Adrenal gland (tissue), 12 donors: ENCODE results near the gene SLC12A4. TPM values are rescaled to one million over a fixed set of nuclear protein-coding genes. Genes with fewer than 3 reads are reported as not detected.
A peak's percentile ranks its signal among the peaks of the same experiment; 100 is the strongest.

ENCODE experiments used
- DNase-seq, 7 donors: peaks; one replicate each; pipeline ENCODE4 v3.0.0-alpha.2; 2019 to 2020
- H3K27ac ChIP-seq, 5 donors: fragments of 200-600 bp; sonication (generic) in 4 of 5; 1 replicate in 3 of 5; 2 replicates in 2 of 5; pipeline versions ENCODE4 v1.5.1 to v1.8.0; 2016 to 2020; ENCODE audit warnings: mild to moderate bottlenecking in 1 of 5
- H3K27me3 ChIP-seq: fragments of 200-600 bp; 2 replicates; pipeline ENCODE4 v1.8.0; 2021
- H3K36me3 ChIP-seq, 2 donors: fragments of 200-600 bp; replicated peaks in 1 of 2; 1 replicate in 1 of 2; 2 replicates in 1 of 2; pipeline versions ENCODE4 v1.5.1 to v1.8.0; 2018 to 2022
- H3K4me1 ChIP-seq, 2 donors: fragments of 200-600 bp; replicated peaks in 1 of 2; 1 replicate in 1 of 2; 2 replicates in 1 of 2; pipeline versions ENCODE4 v1.5.1 to v1.8.0; 2018 to 2021
- H3K4me3 ChIP-seq, 4 donors: fragments of 200-600 bp; sonication (generic) in 3 of 4; one replicate each; pipeline ENCODE4 v1.5.1; 2016 to 2018
- H3K9me3 ChIP-seq, 3 donors: fragments of 200-600 bp; sonication (generic) in 1 of 3; replicated peaks in 1 of 3; 1 replicate in 2 of 3; 2 replicates in 1 of 3; pipeline versions ENCODE4 v1.5.1 to v1.8.0; 2016 to 2021
- CTCF ChIP-seq, 6 experiments: fragments of 450-650 bp in 4 of 6; fragments of 200-600 bp in 2 of 6; sonication (generic) in 1 of 6; IDR thresholded peaks; 1 replicate in 5 of 6; 2 replicates in 1 of 6; pipeline versions ENCODE4 v1.5.1 to v1.8.0; 2016 to 2021; ENCODE audit warnings: antibody characterized with exemption in 6 of 6, mild to moderate bottlenecking in 2 of 6, moderate library complexity in 1 of 6
- POLR2A ChIP-seq, 2 donors: fragments of 450-650 bp; IDR thresholded peaks; one replicate each; pipeline ENCODE4 v1.6.1; 2017; ENCODE audit warnings: antibody characterized with exemption in 2 of 2, mild to moderate bottlenecking in 2 of 2, moderate library complexity in 1 of 2
- WGBS, 4 donors: extraction: QIAGEN DNeasy Blood & Tissue Kit in 2 of 4; methylation state at CpG; one replicate each; pipeline versions ENCODE4 v1.1.5 to v1.1.7; 2013 to 2017; 5-methylcytosine and 5-hydroxymethylcytosine counted together
- intact Hi-C, 2 donors: fragments of 100-400 bp; cut with DNase I; formaldehyde crosslinking; loops; one replicate each; pipeline versions ENCODE4 v1.14.1 to v1.15.0; 2022 to 2023
- polyA plus RNA-seq, 3 donors: library from polyadenylated mRNA; stranded (reverse); fragments of 200-250 nt in 2 of 3; fragments of 350-450 nt in 1 of 3; fragmentation: Illumina TruSeq in 1 of 3; extraction: RNeasy Lipid Tissue Mini Kit (QIAGEN cat#74804) in 1 of 3; gene quantifications; one replicate each; pipeline ENCODE4 v1.2.3, GENCODE V29; 2013 to 2014
- total RNA-seq, 9 donors: library from RNA; depleted of rRNA in 4 of 9; stranded (reverse); fragments of >200 nt in 4 of 9; fragments of 120-200 nt in 1 of 9; fragmentation: NEBNext Ultra II Directional in 1 of 9; extraction: Animal tissue kit (Norgen Biotek cat#: 25700) in 1 of 9; gene quantifications; one replicate each; pipeline versions ENCODE4 v1.1.0 to v1.2.4, GENCODE V29; 2013 to 2023
- donor health status: healthy with polysubstance abuse.
- donor health status: Bipolar disorder and iron deficiency.
- donor health status: DM: yes; HTN: yes; CAD: no.
- donor health status: DM: no; HTN: no; CAD: no.
- donor health status: DM: no; HTN: no; CAD: no.
- donor health status: DM: yes; HTN: yes; CAD: no.

Gene SLC12A4
- total and polyA plus RNA-seq, 12 donors = 15.4 to 111 (median 72.7) TPM

- intact Hi-C loops = no loop called here
- Histone ChIP-seq H3K36me3 (peaks cover 0 to 60% of the 10 kb centered on the region in 2 donors), H3K27me3 (no peaks in the 10 kb centered on the region), H3K27ac (peak within 1 kb of the TSS in 4 of 5 donors; percentile 1 to 67 (median 25)), H3K4me1 (peaks cover 0 to 17% of the 10 kb centered on the region in 2 donors), H3K9me3 (no peaks in the 10 kb centered on the region), H3K4me3 (no peak within 1 kb of the TSS)
- peak in 6 of 7 donors; percentile 69 to 80 (median 78) for DNase-seq
- TF ChIP-seq POLR2A (IDR thresholded peaks at IDR 0.05) (peak in 1 of 2 donors; percentile 60), CTCF (IDR thresholded peaks at IDR 0.05) (peak in 1 of 6 experiments; percentile 1)
- 32 to 61% (median 47%) methylated on average over 7 to 23 of the region's 23 CpGs for WGBS, 4 donors
These were observed 24.6 kb downstream of the SLC12A4 start, which contains the start of gene LCAT for GRCh38 chr16:67943619-67944504. Gene LCAT (minus strand): TSS chr16:67944120. CDS start chr16:67944101, 19 bp downstream.

- Histone ChIP-seq H3K27me3 (no peaks in the 10 kb centered on the region), H3K4me1 (peaks cover 0 to 17% of the 10 kb centered on the region in 2 donors), H3K27ac (peak overlapping the region in 2 of 5 donors; percentile 7 to 67), H3K4me3 (no peak overlapping the region), H3K36me3 (peaks cover 0 to 54% of the 10 kb centered on the region in 2 donors), H3K9me3 (no peaks in the 10 kb centered on the region)
- DNase-seq = no peak
- 80 to 83% (median 81%) methylated on average over 1 to 6 of the region's 6 CpGs for WGBS, 4 donors
- intact Hi-C loops = no loop called here
- no peak for TF ChIP-seq POLR2A (IDR thresholded peaks at IDR 0.05)
- no peak for TF ChIP-seq CTCF (IDR thresholded peaks at IDR 0.05)
These were observed 25.2 kb downstream of the SLC12A4 start for GRCh38 chr16:67943256-67943618.

- Histone ChIP-seq H3K27ac (peak overlapping the region in 2 of 5 donors; percentile 30 to 67), H3K36me3 (peaks cover 0 to 48% of the 10 kb centered on the region in 2 donors)
- DNase-seq = no peak
These were observed 25.8 kb downstream of the SLC12A4 start for GRCh38 chr16:67942510-67943255.

More at GRCh38 chr16:67942510-67943255, 25.8 kb downstream of the SLC12A4 start:
- peaks cover 0 to 18% of the 10 kb centered on the region in 2 donors for H3K4me1 ChIP-seq
- H3K9me3 ChIP-seq = no peaks in the 10 kb centered on the region
- WGBS, 4 donors = 73 to 87% (median 82%) methylated on average over 2 to 27 of the region's 27 CpGs
- no peaks in the 10 kb centered on the region for H3K27me3 ChIP-seq
- intact Hi-C loops = no loop called here
- no peak overlapping the region for H3K4me3 ChIP-seq
- no peak for TF ChIP-seq CTCF (IDR thresholded peaks at IDR 0.05)
- no peak for TF ChIP-seq POLR2A (IDR thresholded peaks at IDR 0.05)
